Skeletal muscle cell (primary cell): ENCODE data around the gene AKAP8.
"Not testable (repeated sequence)": the region's sequence is repeated elsewhere in the genome, so short reads cannot be mapped to it uniquely, and the experiment has no call there.

Source experiments
- DNase-seq: peaks from one replicate; pipeline ENCODE4 v3.0.0-alpha.2; 2010; ENCODE audit warnings: low read depth
- H3K4me3 ChIP-seq: 2 replicates; pipeline ENCODE4 v1.5.1; 2011; ENCODE audit warnings: low read depth, mild to moderate bottlenecking, control low read depth, low read length, moderate library complexity

Gene AKAP8

DNA sequence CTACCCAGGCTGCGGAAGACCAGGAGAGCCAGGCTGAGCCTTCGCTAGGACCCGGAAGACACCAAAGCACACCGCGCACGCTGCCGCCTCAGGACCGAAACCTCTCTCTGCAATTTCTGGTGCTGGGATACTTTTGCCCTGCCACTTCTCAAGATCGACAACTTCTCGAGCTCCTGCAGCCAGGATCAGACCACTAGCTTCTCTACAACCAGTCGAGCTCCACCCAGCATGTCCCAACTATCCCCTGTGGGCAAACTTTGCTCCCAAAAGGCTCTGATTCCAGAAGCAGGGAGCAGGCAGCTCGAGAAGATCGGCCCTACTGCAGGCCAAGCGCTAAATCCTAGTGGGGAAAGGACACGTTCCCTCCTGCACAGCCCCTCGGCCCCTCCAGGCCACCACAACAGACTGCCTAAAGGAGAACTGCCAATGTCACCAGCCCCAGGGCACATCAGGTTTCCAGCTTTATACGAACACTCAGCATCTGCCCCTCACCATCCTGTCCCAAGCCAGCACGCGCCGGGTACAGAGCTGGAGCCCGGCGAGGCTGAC lies 979 bp downstream of the AKAP8 start:
- DNase-seq: no peak
- H3K4me3 ChIP-seq: peak overlapping the region; percentile 98

DNA sequence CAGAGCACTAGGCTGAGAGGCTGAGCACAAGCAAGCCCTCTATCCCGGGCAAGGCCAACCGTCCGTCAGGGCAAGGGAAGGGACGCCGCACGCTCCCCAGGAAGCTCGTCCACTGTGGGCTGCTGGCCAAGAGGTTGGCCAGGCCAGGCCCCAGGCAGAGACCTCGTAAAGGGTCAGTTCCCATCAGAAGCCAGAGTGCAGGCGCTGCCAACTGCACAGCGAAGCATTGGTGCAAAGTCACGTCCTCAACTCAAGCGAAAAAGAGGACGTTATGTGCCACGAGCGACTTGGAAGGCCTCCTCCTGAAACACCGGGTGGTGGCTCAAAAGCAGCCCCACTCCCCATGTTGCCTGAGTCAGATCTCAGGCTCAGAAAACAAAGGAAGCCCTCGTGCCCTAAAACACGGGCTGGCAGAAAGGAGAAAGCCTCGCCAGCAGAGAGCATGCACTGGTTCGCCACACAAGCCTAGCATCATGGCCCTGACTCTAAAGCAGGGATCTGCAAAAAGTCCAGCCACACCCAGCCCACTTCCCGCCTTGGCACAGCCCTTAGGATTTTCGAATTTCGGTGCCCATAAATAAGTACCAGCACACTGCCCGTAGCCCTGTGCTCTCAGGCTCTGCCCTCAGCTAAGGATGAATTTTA lies 4.7 kb downstream of the AKAP8 start:
- no peak for DNase-seq
- H3K4me3 ChIP-seq: no peak overlapping the region

DNA sequence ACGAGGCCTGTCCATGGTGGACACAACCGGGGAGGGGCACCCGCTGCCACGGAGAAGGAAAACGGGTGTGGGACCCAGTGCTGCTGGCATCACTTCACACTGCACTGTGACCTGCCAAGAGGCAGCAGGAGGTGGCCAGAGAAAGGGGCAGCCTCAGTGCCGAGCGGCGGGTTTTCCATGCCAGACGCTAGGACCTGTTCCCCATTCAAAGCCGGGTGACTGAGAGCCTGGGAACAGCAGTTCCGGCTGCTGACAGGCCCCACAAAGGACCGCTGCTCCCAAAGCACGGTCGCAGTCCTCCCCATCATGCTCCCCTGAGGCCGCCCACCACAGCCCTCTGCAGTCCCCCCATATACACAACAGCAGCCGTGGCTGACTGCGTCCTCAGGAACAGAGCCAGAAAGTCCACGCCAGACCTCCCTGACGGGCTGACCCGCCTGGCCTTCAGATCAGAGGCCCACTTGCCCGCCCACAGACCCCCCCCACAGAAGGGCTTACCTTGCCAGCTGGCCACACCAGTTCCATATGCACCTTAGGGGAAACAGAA lies 5.4 kb downstream of the AKAP8 start:
- no peak overlapping the region for H3K4me3 ChIP-seq
- DNase-seq: no peak

DNA sequence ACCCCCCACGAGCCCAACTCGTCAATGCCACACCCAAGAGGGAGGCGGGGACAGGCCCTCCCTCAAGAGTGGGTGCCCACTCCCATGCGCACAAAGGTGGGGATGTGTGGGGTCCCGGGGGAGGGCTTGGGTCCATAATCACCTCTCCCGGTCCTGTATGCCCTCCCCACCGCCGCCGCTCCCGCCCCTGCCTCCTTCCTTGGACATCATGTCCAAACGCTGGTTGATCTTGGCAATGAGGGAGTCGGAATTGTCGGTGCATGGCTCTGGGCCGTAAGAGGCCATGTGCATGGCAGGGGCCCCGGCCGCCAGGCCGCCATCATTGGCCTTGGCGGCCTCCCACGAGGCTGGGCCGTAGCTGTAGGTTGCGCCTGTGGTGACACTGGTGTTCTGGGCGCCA lies 5.9 kb downstream of the AKAP8 start:
- H3K4me3 ChIP-seq: no peak overlapping the region
- no peak for DNase-seq

DNA sequence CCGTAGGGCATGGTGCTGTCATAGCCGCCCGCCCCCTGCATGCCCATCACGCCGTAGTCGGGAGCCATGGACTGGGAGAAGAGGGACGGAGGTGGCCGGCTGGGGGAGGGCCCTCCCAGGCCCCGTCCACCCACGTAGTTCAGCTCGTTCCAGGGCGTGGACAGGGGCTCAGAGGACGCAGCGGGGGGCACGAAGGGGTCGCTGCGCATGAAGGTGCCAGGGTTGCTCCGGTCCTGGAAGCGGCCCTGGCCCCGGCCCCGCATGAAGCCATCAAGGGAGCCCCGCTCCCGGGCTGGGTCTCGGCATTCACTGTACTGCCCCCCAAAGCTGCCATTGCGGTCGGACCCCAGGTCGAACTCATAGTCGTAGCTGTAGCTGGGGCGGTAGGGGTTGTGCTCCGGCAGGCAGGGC lies 6.7 kb downstream of the AKAP8 start:
- DNase-seq: no peak
- no peak overlapping the region for H3K4me3 ChIP-seq

DNA sequence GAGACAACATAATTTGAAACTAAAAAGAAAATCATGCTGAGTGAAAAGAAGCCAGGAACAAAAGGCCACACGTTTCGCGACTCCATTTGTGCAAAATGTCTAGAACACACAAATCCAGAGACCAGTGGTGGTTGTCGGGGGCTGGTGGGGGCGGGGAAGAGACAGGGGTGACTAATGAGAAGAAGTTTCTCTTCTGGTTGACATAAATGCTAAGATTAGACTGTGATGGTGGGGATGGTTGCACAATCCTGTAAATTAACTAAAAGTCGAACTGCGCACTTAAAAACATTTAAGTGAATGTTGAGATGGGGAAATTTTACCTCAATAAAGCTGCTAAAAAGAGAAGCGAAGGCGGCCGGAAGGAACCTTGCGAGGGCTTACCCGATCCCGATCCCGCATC lies 7.1 kb downstream of the AKAP8 start:
- no peak for DNase-seq
- no peak overlapping the region for H3K4me3 ChIP-seq

DNA sequence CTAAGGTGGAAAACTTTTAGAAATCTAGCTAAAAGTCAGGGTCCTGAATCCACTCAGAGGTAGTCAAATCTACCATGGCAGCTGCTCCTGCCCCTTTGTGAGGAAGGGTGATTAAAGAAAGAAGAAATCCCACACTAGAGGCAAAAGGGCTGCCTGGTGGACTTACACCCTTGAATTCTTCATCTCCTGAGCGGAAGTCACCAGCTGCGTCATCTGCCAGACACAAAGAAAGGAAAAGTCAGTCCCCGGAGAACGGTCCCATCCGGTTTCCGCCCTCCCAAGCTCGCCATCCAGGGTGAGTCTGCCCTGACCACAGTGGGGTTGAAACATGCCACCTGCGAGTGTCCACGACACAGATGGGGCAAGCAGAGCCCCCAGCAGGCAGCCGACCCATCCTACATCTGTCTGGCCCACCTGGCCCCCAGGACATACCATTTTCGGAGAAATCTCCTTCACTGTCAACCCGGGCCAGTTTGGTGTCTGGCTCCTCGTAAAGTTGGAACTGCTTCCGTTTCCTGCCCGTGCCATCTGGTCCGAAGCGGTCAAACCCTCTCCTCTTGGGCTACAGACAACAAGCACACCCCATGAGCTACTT lies 7.7 kb downstream of the AKAP8 start:
- no peak for DNase-seq
- no peak overlapping the region for H3K4me3 ChIP-seq

DNA sequence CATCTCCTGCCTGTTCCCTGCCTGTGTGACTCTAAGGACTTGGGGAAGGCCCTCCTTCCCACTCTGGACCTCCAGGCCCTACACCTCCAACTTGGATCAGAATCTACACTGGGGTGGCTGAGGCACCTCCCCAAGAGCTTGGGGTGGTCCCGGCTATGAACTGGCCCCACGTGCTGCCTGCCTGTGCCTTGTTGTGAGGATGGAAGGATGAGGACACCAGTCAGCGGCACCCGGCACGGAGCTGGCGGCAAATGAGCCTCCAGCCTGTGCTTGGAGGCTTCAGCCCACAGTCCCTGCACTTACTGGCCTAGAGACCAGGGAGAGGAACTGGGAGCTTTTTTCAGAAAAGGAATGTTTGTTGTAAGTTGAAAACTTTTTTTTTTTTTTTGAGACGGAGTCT lies 8.5 kb downstream of the AKAP8 start:
- H3K4me3 ChIP-seq: no peak overlapping the region
- no peak for DNase-seq

DNA sequence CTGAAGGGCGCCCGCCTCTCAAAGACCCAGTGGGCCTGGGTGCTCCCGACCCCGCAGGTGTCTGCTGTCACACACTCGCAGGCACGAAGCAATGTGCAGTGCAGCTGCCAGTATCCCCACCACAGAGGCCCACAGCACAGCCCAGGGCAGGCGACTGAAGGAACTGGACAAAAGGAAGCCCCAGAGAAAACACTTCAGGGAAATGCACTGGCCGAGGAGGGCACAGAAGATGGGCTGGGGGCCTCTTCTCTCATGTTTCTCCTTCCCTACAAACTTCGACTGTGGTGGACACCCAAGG lies 10.0 kb downstream of the AKAP8 start:
- DNase-seq: no peak
- no peak overlapping the region for H3K4me3 ChIP-seq

DNA sequence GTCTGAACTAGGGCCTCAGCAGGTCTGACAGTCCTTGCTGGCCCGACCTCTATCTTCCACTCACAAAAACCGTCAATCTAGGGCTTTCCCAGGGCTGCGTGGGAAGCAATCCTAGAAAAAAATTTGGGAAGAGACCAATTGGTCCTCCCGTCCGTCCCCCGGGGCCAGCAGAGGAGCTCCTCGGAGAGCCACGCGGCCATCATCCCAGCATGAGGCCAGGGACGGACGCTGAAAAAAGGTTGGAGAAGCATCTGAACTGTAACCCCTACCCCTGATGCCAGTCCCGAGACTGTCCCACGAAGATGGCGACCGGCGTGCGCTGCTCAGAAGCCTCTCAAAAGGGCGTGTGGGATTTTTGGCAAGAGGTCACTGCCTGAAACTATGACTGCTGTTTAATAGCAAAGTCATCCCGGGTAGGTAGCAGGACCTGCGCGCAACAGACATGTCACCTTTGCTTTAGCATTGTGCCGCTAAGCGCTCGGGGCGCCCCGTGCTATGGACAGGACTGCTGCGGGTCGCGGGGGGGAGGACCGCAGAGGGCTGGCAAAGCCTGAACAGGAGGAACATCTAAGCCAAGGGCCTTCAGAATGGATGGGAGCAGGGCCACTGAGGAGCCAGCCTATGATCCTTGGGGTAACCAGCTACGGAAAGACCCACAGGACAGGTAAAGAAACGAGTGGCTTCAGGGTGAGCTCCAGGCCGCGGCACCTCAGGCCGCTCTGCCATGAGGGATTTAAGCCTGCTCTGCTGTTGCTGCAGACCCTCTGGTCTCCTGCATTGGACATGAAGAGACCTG lies 10.6 kb downstream of the AKAP8 start:
- H3K4me3 ChIP-seq: no peak overlapping the region

DNA sequence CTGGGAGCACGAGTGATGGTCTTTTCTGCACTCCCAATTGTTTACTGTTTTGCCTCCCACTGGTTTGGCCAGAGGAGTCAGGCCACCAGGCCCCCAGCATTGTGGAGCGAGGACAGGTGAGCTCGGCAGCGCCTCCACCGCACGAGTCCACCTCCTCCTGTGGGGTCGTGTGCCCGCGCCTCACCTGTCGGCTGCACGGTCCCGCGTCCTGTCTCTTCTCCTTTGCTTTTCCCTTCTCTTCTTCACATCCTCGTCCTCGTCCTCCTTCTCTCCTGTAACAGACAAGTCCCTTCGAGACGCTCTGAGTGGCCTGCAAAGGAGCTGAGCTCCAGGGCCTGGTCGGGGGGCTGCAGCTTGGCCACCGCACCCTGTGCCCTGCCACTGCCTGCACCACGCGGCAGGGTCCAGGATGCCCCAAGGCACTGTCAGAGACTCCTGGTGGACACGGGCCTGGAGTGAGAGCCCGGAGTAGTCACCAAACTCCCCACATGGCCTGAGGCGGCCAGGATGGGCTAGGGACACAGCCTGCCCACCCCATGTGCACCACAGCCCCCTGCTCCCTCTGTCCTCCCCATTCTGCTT lies 11.4 kb downstream of the AKAP8 start:
- no peak for DNase-seq
- H3K4me3 ChIP-seq: no peak overlapping the region

More for the DNA sequence above, 10.6 kb downstream of the AKAP8 start:
- DNase-seq: no peak

DNA sequence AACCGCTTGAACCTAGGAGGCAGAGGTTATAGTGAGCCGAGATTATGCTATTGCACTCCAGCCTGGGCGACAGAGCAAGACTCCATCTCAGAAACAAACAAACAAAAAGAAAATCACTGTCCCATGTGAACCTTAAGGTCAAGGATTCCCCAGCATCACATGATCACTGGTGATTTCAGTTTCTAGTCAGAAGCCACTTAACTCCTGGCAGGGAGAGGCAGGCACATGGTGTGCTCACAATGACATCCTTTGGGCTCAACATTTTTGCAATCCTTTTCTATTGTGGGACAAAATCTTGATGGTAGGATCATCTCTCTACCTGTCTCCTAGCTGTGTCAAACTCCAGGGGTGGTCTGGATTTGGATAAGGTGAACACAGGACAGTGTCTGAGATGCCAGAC lies 12.1 kb downstream of the AKAP8 start:
- no peak overlapping the region for H3K4me3 ChIP-seq
- no peak for DNase-seq

DNA sequence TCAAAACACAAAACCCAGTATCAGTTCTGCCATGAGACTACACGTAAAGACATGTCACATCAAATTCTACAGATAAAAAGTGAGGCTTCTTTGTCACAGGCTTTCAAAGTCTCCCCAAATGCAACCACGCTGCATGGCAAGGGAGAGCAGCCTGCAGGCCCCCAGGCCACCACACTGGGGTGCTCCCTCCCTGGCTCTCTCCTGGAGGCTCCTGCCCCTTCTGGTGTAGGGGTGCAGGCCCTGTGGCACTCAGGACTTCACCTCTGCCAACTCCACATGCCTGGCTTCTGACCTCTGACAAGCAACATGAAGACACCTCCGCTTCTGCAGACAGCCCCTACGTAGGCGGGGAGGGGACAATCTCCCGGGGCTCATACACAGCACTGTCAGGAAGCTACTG lies 14.3 kb downstream of the AKAP8 start:
- no peak for DNase-seq
- H3K4me3 ChIP-seq: no peak overlapping the region

DNA sequence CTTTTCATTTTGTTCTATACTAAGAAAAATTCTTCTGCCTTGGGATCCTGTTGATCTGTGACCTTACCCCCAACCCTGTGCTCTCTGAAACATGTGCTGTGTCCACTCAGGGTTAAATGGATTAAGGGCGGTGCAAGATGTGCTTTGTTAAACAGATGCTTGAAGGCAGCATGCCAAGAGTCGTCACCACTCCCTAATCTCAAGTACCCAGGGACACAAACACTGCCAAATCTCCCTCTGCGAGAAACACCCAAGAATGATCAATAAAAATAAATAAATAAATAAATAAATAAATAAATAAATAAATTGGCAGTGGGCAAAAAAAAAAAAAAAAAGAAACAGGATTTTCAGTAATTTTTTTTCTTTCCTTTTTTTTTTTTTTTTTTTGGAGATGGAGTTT lies 15.8 kb downstream of the AKAP8 start:
- not testable (repeated sequence) for DNase-seq, H3K4me3 ChIP-seq

DNA sequence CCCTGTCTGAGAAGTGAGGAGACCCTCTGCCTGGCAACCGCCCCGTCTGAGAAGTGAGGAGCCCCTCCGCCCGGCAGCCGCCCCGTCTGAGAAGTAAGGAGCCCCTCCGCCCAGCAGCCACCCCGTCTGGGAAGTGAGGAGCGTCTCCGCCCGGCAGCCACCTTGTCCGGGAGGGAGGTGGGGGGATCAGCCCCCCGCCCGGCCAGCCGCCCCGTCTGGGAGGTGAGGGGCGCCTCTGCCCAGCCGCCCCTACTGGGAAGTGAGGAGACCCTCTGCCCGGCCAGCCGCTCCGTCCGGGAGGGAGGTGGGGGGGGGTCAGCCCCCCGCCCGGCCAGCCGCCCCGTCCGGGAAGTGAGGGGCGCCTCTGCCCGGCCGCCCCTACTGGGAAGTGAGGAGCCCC lies 16.5 kb downstream of the AKAP8 start:
- not testable (repeated sequence) for DNase-seq, H3K4me3 ChIP-seq

DNA sequence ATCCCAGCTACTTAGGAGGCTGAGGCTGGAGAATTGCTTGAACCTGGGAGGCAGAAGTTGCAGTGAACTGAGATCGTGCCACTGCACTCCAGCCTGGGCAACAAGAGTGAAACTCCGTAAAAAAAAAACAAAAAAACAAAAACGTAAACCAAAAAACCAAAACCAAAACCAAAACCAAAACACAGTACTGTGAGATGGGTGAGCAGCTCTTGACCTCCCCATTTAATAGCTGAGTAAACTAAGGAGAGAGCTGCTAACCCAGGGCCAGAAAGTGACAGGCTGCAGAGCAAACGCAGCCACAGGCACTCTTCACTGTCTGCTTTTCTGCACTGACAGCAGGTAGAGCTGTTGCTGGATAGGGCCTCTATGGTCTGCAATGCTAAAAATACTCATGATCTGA lies 19.6 kb downstream of the AKAP8 start:
- not testable (repeated sequence) for DNase-seq, H3K4me3 ChIP-seq

DNA sequence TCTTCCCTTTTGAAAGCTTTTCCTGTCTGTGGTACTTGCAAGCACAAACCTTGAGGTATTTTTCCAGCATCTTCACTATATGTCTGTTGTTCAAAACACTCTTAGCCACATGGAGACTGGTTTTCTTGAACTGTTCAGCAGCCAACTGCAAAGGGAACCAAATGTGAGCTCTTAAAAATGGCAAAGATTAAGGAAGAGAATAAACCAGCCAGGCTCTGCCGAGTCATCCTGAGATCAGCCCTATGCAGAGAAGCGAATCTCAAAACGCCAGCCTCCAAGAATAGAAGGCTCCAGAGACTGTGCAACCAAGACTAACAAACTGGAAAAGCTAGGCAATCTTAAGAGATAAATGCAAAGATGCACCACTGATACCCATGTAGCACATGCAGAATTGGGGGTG lies 20.7 kb downstream of the AKAP8 start:
- H3K4me3 ChIP-seq: no peak overlapping the region
- DNase-seq: no peak

DNA sequence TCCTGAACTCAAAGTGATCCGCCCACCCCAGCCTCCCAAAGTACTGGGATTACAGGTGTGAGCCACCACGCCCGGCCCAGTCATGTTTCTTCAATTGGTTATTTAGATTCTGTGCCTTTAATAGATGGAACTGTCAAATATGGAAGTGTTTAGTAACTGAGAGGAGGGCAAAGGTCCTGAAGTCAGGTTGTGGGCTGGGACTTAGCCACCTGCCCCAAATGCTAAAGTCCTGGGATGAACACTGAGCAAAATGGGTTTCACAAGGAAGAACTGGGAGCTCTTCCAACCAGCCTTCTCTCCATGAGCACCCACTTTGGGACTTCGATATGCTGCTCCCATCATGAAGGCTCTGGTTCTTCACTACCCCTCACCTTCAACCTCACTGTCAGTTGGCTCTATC lies 21.7 kb downstream of the AKAP8 start:
- H3K4me3 ChIP-seq: no peak overlapping the region
- DNase-seq: no peak

DNA sequence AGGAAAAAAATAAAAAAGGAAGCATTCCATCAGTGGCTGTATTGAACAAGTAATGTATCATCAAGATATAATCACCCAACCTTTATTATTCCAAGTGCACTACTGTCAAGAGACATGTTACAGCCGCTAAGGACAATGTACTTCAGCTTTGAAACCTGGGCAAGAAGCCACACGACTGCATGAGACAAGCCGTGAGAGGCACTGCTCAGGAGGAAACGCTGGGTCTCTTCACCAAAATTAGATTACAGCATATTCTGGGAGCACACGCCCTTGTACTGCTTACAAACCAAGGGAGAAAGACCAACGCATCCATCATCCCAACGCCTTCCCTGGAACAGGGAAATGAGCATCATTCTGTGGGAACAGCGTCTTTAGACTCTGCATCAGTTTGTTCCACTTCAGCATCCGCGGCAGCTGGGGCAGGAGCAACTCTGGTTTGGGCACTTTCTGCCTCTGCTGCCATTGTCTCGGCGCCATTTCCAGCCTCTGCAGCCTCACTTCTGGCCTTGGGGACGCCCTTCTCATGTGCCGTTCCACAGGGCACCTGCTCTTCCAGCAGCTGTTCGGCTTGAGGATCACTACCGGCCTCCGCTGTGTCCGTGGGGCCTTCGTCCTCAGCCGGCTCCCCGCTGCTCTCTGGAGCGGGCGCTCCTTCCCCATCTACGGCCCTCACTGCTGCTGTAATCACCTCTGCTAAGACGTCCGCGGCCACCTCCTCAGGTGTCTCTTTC lies 24.9 kb downstream of the AKAP8 start:
- DNase-seq: no peak

DNA sequence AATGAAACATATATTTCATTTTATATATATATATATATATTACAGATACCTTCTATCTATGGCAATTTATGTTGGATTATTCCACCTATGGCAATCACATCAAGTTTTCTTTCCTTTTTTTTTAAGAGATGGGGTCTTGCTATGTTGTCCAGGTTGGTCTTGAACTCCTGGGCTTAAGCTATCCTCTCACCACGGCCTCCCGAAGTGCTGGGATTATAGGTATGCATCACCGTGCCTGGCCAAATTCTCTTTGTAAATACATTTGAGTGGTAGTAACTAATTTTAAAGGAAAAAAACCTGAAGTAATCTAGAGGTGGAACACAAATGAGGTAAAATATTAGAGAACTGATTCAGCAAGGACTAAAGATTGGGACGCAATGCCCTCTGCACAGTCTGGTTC lies 25.7 kb downstream of the AKAP8 start:
- DNase-seq: no peak

More for the DNA sequence above, 24.9 kb downstream of the AKAP8 start:
- H3K4me3 ChIP-seq: no peak overlapping the region

More for the DNA sequence above, 25.7 kb downstream of the AKAP8 start:
- no peak overlapping the region for H3K4me3 ChIP-seq
